ENCODE results near the gene NINJ1. TPM values are rescaled to one million over a fixed set of nuclear protein-coding genes. Genes with fewer than 3 reads are reported as not detected.

The NINJ1 gene
- total RNA-seq, 3 donors from 2014 or later = 19.5 to 68.9 (median 23.2) TPM

- Histone ChIP-seq H3K36me3 (ENCODE audit: low read depth) (no peaks in the 10 kb centered on the region), H3K9me3 (no peaks in the 10 kb centered on the region), H3K4me1 (ENCODE audit: low read depth) (peaks cover 16% of the 10 kb centered on the region), H3K4me3 (no peak overlapping the region)
- ATAC-seq (no peak), DNase-seq (peak in 2 of 3 donors; percentile 21 to 22)
- intact Hi-C loops (cut with DNase I, micrococcal nuclease) = no loop called here
- no peak for TF ChIP-seq CTCF (IDR thresholded peaks at IDR 0.05)
Observed at GRCh38 chr9:93089481-93089991, 44.5 kb downstream of the NINJ1 start.

- H3K36me3 ChIP-seq (ENCODE audit: low read depth) = no peaks in the 10 kb centered on the region
- no peak for TF ChIP-seq CTCF (IDR thresholded peaks at IDR 0.05)
- peaks cover 12% of the 10 kb centered on the region for H3K4me1 ChIP-seq (ENCODE audit: low read depth)
- DNase-seq (no peak), ATAC-seq (no peak)
- H3K4me3 ChIP-seq = no peak overlapping the region
- no peaks in the 10 kb centered on the region for H3K9me3 ChIP-seq
- intact Hi-C loops (cut with DNase I, micrococcal nuclease) = no loop called here
Observed at GRCh38 chr9:93089024-93089423, 45.0 kb downstream of the NINJ1 start.

- intact Hi-C loops (cut with DNase I, micrococcal nuclease) = no loop called here
- Histone ChIP-seq H3K9me3 (no peaks in the 10 kb centered on the region), H3K36me3 (ENCODE audit: low read depth) (no peaks in the 10 kb centered on the region), H3K4me3 (no peak overlapping the region), H3K4me1 (ENCODE audit: low read depth) (peaks cover 8% of the 10 kb centered on the region)
- DNase-seq (peak in 2 of 3 donors; percentile 6 to 10), ATAC-seq (no peak)
- no peak for TF ChIP-seq CTCF (IDR thresholded peaks at IDR 0.05)
Observed at GRCh38 chr9:93088656-93089015, 45.4 kb downstream of the NINJ1 start.

GRCh38 chr9:93087971-93088655, 45.9 kb downstream of the NINJ1 start:
- no peak overlapping the region for H3K4me3 ChIP-seq
- DNase-seq (peak in 2 of 3 donors; percentile 20 to 33), ATAC-seq (no peak)
- no peaks in the 10 kb centered on the region for H3K36me3 ChIP-seq (ENCODE audit: low read depth)
- TF ChIP-seq CTCF (IDR thresholded peaks at IDR 0.05) = no peak
- intact Hi-C loops (cut with DNase I, micrococcal nuclease) = no loop called here
- H3K9me3 ChIP-seq = no peaks in the 10 kb centered on the region
- peaks cover 3% of the 10 kb centered on the region for H3K4me1 ChIP-seq (ENCODE audit: low read depth)

GRCh38 chr9:93086447-93087224, 47.4 kb downstream of the NINJ1 start:
- peak; percentile 75 for ATAC-seq

More at GRCh38 chr9:93086447-93087224, 47.4 kb downstream of the NINJ1 start:
- peak in 2 of 3 donors; percentile 46 for DNase-seq
- no peaks in the 10 kb centered on the region for H3K36me3 ChIP-seq (ENCODE audit: low read depth)
- H3K9me3 ChIP-seq = no peaks in the 10 kb centered on the region
- intact Hi-C loops (cut with DNase I, micrococcal nuclease) = no loop called here
- H3K4me1 ChIP-seq (ENCODE audit: low read depth) = no peaks in the 10 kb centered on the region
- TF ChIP-seq CTCF (IDR thresholded peaks at IDR 0.05) = no peak
- H3K4me3 ChIP-seq = no peak overlapping the region

Measured in mucosa of descending colon (tissue), 3 donors.